GM19193 (cell line): ENCODE results near the gene KIAA1217.

Experiments
- POLR2A ChIP-seq: IDR thresholded peaks from 4 replicates; pipeline ENCODE4 v1.6.1; 2011; ENCODE audit not compliant: insufficient read depth, insufficient read length; ENCODE audit errors: extremely low read depth

KIAA1217 gene

GRCh38 chr10:24254180-24254579, 45.2 kb downstream of the KIAA1217 start:
- no peak for TF ChIP-seq POLR2A

- no peak for TF ChIP-seq POLR2A
These were observed 46.4 kb downstream of the KIAA1217 start for GRCh38 chr10:24255115-24255880.

- no peak for TF ChIP-seq POLR2A
These were observed 47.0 kb downstream of the KIAA1217 start for GRCh38 chr10:24255881-24256311.

- no peak for TF ChIP-seq POLR2A
These were observed 47.7 kb downstream of the KIAA1217 start for GRCh38 chr10:24256619-24257107.

GRCh38 chr10:24257588-24257987, 48.6 kb downstream of the KIAA1217 start:
- no peak for TF ChIP-seq POLR2A

- TF ChIP-seq POLR2A, result no peak
These were observed 50.6 kb downstream of the KIAA1217 start for GRCh38 chr10:24259365-24260130.

GRCh38 chr10:24261627-24262026, 52.7 kb downstream of the KIAA1217 start:
- no peak for TF ChIP-seq POLR2A

GRCh38 chr10:24262929-24263590, 54.1 kb downstream of the KIAA1217 start:
- TF ChIP-seq POLR2A, result no peak

GRCh38 chr10:24269476-24269875, 60.5 kb downstream of the KIAA1217 start:
- no peak for TF ChIP-seq POLR2A

- TF ChIP-seq POLR2A, result no peak
These were observed 63.4 kb downstream of the KIAA1217 start for GRCh38 chr10:24272374-24272773.

- no peak for TF ChIP-seq POLR2A
These were observed 68.3 kb downstream of the KIAA1217 start for GRCh38 chr10:24277277-24277676.

- TF ChIP-seq POLR2A, result no peak
These were observed 68.8 kb downstream of the KIAA1217 start for GRCh38 chr10:24277771-24278170.

- TF ChIP-seq POLR2A, result no peak
These were observed 69.4 kb downstream of the KIAA1217 start for GRCh38 chr10:24278176-24278889.

GRCh38 chr10:24279166-24279565, 70.2 kb downstream of the KIAA1217 start:
- TF ChIP-seq POLR2A, result no peak
